ENCODE results near the gene LNPEP.

The LNPEP gene

GRCh38 chr5:97065475-97065874 is 129.6 kb downstream of the LNPEP start:
- TF ChIP-seq CTCF (IDR thresholded peaks at IDR 0.05; ENCODE audit: insufficient read depth, low read depth, low read length, missing control alignments): no peak
- DNase-seq (ENCODE audit: low read depth): peak; percentile 21
- H3K4me3 ChIP-seq (ENCODE audit: low read length): no peak overlapping the region

GRCh38 chr5:97067296-97067850 is 131.5 kb downstream of the LNPEP start:
- no peak for TF ChIP-seq CTCF (IDR thresholded peaks at IDR 0.05; ENCODE audit: insufficient read depth, low read depth, low read length, missing control alignments)

GRCh38 chr5:97070234-97070633 is 134.4 kb downstream of the LNPEP start:
- no peak overlapping the region for H3K4me3 ChIP-seq (ENCODE audit: low read length)
- DNase-seq (ENCODE audit: low read depth): no peak
- no peak for TF ChIP-seq CTCF (IDR thresholded peaks at IDR 0.05; ENCODE audit: insufficient read depth, low read depth, low read length, missing control alignments)

More at GRCh38 chr5:97067296-97067850, 131.5 kb downstream of the LNPEP start:
- DNase-seq (ENCODE audit: low read depth): no peak
- H3K4me3 ChIP-seq (ENCODE audit: low read length): no peak overlapping the region

GRCh38 chr5:97071101-97071500 is 135.2 kb downstream of the LNPEP start:
- peak; percentile 41 for DNase-seq (ENCODE audit: low read depth)
- no peak for TF ChIP-seq CTCF (IDR thresholded peaks at IDR 0.05; ENCODE audit: insufficient read depth, low read depth, low read length, missing control alignments)

GRCh38 chr5:97071993-97072392 is 136.1 kb downstream of the LNPEP start:
- no peak for TF ChIP-seq CTCF (IDR thresholded peaks at IDR 0.05; ENCODE audit: insufficient read depth, low read depth, low read length, missing control alignments)
- H3K4me3 ChIP-seq (ENCODE audit: low read length): no peak overlapping the region
- DNase-seq (ENCODE audit: low read depth): no peak

More at GRCh38 chr5:97071101-97071500, 135.2 kb downstream of the LNPEP start:
- no peak overlapping the region for H3K4me3 ChIP-seq (ENCODE audit: low read length)

- no peak overlapping the region for H3K4me3 ChIP-seq (ENCODE audit: low read length)
- DNase-seq (ENCODE audit: low read depth): no peak
- no peak for TF ChIP-seq CTCF (IDR thresholded peaks at IDR 0.05; ENCODE audit: insufficient read depth, low read depth, low read length, missing control alignments)
These were observed 136.8 kb downstream of the LNPEP start for GRCh38 chr5:97072696-97073095.

- TF ChIP-seq CTCF (IDR thresholded peaks at IDR 0.05; ENCODE audit: insufficient read depth, low read depth, low read length, missing control alignments): no peak
- DNase-seq (ENCODE audit: low read depth): no peak
- no peak overlapping the region for H3K4me3 ChIP-seq (ENCODE audit: low read length)
These were observed 137.5 kb downstream of the LNPEP start for GRCh38 chr5:97073420-97073819.

All from epithelial cell of esophagus (primary cell).